Measurements from ENCODE around the gene FAM78B.

Gene FAM78B

GRCh38 chr1:166039436-166040201 lies 127.2 kb downstream of the FAM78B start:
- TF ChIP-seq, protein P1, sequence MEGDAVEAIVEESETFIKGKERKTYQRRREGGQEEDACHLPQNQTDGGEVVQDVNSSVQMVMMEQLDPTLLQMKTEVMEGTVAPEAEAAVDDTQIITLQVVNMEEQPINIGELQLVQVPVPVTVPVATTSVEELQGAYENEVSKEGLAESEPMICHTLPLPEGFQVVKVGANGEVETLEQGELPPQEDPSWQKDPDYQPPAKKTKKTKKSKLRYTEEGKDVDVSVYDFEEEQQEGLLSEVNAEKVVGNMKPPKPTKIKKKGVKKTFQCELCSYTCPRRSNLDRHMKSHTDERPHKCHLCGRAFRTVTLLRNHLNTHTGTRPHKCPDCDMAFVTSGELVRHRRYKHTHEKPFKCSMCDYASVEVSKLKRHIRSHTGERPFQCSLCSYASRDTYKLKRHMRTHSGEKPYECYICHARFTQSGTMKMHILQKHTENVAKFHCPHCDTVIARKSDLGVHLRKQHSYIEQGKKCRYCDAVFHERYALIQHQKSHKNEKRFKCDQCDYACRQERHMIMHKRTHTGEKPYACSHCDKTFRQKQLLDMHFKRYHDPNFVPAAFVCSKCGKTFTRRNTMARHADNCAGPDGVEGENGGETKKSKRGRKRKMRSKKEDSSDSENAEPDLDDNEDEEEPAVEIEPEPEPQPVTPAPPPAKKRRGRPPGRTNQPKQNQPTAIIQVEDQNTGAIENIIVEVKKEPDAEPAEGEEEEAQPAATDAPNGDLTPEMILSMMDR (conservative IDR thresholded peaks at IDR 0.05; ENCODE audit: low read length), result no peak
- H3K4me3 ChIP-seq (ENCODE audit: low read length), result no peak overlapping the region
- DNase-seq (ENCODE audit: low read depth), result no peak

DNA sequence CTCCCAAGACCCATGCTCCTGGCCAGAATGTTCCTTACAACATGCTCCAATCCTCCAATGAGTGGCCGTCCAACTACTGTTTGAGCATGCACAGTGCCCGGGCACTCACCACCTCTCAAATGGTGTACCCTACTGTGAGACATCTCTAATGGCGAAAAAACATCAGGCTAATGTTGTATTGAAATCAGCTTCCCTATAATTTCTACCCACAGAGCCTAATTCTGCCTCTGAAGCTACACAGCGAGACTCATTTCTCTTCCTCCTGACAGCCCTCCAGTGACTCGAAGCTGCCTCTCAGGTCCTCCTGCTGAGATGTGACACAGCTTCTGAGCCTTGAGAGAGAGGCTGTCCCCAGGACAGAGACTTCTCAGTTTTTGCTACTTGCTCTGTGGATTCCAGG lies 130.7 kb downstream of the FAM78B start:
- no peak overlapping the region for H3K4me3 ChIP-seq (ENCODE audit: low read length)
- TF ChIP-seq, protein P1 (conservative IDR thresholded peaks at IDR 0.05; ENCODE audit: low read length), result no peak
- no peak for DNase-seq (ENCODE audit: low read depth)

DNA sequence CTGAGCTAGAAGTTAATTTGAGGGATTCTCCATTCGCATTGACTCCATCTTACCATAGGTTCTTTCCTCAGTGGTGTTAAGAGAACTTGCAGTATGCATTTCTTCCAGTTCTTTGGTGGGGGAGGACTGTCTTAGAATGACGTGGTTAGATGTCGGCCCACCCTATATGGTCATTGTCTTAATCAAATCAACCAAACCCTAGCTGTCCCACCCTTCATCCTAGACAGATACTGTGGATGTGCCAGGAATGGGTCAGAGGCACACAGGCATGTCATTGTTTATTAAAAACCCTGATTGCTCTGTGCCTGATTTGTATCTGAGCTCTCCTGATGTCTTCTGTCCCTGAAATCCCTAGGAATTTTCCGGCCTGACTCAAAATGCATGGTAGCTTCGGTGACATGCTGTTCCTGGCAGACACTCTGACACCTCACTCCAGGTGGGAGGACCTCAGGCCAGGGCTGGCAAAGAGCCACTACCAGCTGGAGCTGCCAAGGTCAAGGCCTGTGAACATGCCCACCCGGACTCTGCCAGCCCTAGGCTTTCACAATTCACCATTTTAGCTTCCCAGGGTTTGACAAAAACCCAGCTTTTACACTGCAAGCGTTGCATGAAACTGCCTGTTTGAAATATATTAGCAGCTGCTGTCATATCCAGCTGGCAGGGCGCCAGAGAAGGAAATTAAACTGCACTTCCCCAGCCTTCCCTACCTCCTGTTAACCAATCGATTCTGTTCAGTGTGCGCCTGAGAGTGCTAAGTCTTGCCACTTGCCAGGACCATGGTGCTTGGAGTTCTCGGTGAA lies 134.0 kb downstream of the FAM78B start:
- no peak overlapping the region for H3K4me3 ChIP-seq (ENCODE audit: low read length)
- TF ChIP-seq, protein P1 (conservative IDR thresholded peaks at IDR 0.05; ENCODE audit: low read length), result no peak
- DNase-seq (ENCODE audit: low read depth), result no peak

DNA sequence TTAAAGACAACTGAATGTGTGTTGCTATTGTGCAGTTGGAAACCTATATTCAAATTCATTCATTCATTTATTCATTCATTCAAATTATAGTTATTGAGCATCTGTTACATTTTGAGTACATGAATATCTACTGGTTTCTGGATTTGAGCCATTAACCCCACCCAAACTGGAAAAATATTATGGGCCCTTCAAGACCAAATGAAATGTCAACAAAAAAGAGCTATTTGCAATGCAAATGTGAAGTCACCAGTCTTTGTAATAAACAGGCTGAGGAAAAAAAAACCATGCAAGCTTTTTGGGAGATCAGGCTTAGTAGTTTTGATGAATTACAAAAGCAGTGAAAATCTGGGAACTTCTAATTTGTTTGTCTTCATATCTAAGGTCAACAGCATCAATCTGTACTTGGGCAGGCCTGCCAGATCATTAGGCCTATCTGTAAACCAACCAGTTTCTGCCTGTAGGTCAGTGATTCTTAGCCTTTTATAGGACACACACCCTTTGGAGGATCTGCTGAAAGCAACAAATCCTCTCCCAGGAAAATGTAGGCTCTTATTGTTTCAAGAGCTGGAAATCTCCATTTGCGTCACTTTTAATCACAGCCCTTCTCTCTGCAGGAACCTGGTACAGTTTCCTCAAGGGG lies 134.7 kb downstream of the FAM78B start:
- DNase-seq (ENCODE audit: low read depth), result no peak
- TF ChIP-seq, protein P1 (conservative IDR thresholded peaks at IDR 0.05; ENCODE audit: low read length), result no peak
- no peak overlapping the region for H3K4me3 ChIP-seq (ENCODE audit: low read length)

- no peak overlapping the region for H3K4me3 ChIP-seq (ENCODE audit: low read length)
- DNase-seq (ENCODE audit: low read depth), result no peak
- TF ChIP-seq, protein P1 (conservative IDR thresholded peaks at IDR 0.05; ENCODE audit: low read length), result no peak
Observed at GRCh38 chr1:166029196-166029945, 137.4 kb downstream of the FAM78B start.

GRCh38 chr1:166026555-166026954 lies 140.2 kb downstream of the FAM78B start:
- no peak for DNase-seq (ENCODE audit: low read depth)
- H3K4me3 ChIP-seq (ENCODE audit: low read length), result no peak overlapping the region
- TF ChIP-seq, protein P1 (conservative IDR thresholded peaks at IDR 0.05; ENCODE audit: low read length), result no peak
